NCI-H446 (cell line): ENCODE data around the gene USP37.
A peak's percentile ranks its signal among the peaks of the same experiment; 100 is the strongest.

Experiments used
- DNase-seq, 2 experiments: peaks; one replicate each; lab custom pipeline; 2025; lab: John Stamatoyannopoulos, UW

USP37 gene

GRCh38 chr2:218429911-218430692 lies 138.0 kb downstream of the USP37 start:
- DNase-seq = no peak

- DNase-seq = no peak
Measured at GRCh38 chr2:218428846-218429558, 139.1 kb downstream of the USP37 start.

- no peak for DNase-seq
Measured at GRCh38 chr2:218427741-218428140, 140.4 kb downstream of the USP37 start.

GRCh38 chr2:218425531-218425930 lies 142.6 kb downstream of the USP37 start:
- DNase-seq = no peak

- DNase-seq = no peak
Measured at GRCh38 chr2:218423584-218423983, 144.6 kb downstream of the USP37 start.

GRCh38 chr2:218422403-218423086 lies 145.6 kb downstream of the USP37 start:
- no peak for DNase-seq

GRCh38 chr2:218421027-218421426 lies 147.1 kb downstream of the USP37 start:
- DNase-seq = no peak

GRCh38 chr2:218419630-218420216 lies 148.4 kb downstream of the USP37 start:
- DNase-seq = no peak

GRCh38 chr2:218418717-218419458 lies 149.3 kb downstream of the USP37 start, which contains the start of gene VIL1:
Gene VIL1, plus strand, starts transcription at chr2:218419123. Its CDS starts 4,656 bp downstream, at chr2:218423779.
- no peak for DNase-seq

GRCh38 chr2:218418321-218418716 lies 149.8 kb downstream of the USP37 start:
- DNase-seq = no peak

- no peak for DNase-seq
Measured at GRCh38 chr2:218407717-218408116, 160.4 kb downstream of the USP37 start.

- peak; percentile 68 to 81 for DNase-seq
Measured at GRCh38 chr2:218406949-218407618, 161.1 kb downstream of the USP37 start.

GRCh38 chr2:218406209-218406948 lies 161.8 kb downstream of the USP37 start:
- DNase-seq = peak; percentile 86 to 99

GRCh38 chr2:218405746-218406208 lies 162.4 kb downstream of the USP37 start:
- no peak for DNase-seq

GRCh38 chr2:218405086-218405745 lies 162.9 kb downstream of the USP37 start:
- no peak for DNase-seq

GRCh38 chr2:218404351-218405085 lies 163.6 kb downstream of the USP37 start:
- DNase-seq = no peak

GRCh38 chr2:218403810-218404209 lies 164.3 kb downstream of the USP37 start:
- no peak for DNase-seq

- DNase-seq = no peak
Measured at GRCh38 chr2:218402911-218403411, 165.2 kb downstream of the USP37 start.

GRCh38 chr2:218402491-218402901 lies 165.7 kb downstream of the USP37 start:
- DNase-seq = no peak
